HG02642 (cell line): ENCODE measurements around the gene PDS5B.

Experiments used
- ATAC-seq: cut with Tn5 transposase; IDR thresholded peaks from one replicate; pipeline ENCODE4 v1.9.1; 2021; ENCODE audit warnings: mild to moderate bottlenecking; ENCODE audit not compliant: unreplicated experiment, poor library complexity

The PDS5B gene

GRCh38 chr13:32752997-32753606 lies 166.8 kb downstream of the PDS5B start:
- no peak for ATAC-seq

GRCh38 chr13:32754179-32754578 lies 167.9 kb downstream of the PDS5B start:
- ATAC-seq = no peak

GRCh38 chr13:32759152-32759551 lies 172.9 kb downstream of the PDS5B start:
- ATAC-seq = no peak

- no peak for ATAC-seq
Observed at GRCh38 chr13:32761472-32761871, 175.2 kb downstream of the PDS5B start.

GRCh38 chr13:32779119-32779518 lies 192.9 kb downstream of the PDS5B start:
- ATAC-seq = no peak

GRCh38 chr13:32781906-32782305 lies 195.7 kb downstream of the PDS5B start:
- ATAC-seq = no peak

GRCh38 chr13:32783067-32783466 lies 196.8 kb downstream of the PDS5B start:
- ATAC-seq = no peak

- no peak for ATAC-seq
Observed at GRCh38 chr13:32790731-32791130, 204.5 kb downstream of the PDS5B start.

GRCh38 chr13:32791545-32792172 lies 205.4 kb downstream of the PDS5B start:
- peak; percentile 81 for ATAC-seq

GRCh38 chr13:32796754-32797153 lies 210.5 kb downstream of the PDS5B start:
- no peak for ATAC-seq

- no peak for ATAC-seq
Observed at GRCh38 chr13:32802159-32802558, 215.9 kb downstream of the PDS5B start.

GRCh38 chr13:32804673-32805230 lies 218.5 kb downstream of the PDS5B start:
- no peak for ATAC-seq

- peak; percentile 79 for ATAC-seq
Observed at GRCh38 chr13:32811297-32811800, 225.1 kb downstream of the PDS5B start.

GRCh38 chr13:32821149-32821688 lies 235.0 kb downstream of the PDS5B start:
- ATAC-seq = no peak

- ATAC-seq = no peak
Observed at GRCh38 chr13:32822771-32823170, 236.5 kb downstream of the PDS5B start.

- no peak for ATAC-seq
Observed at GRCh38 chr13:32823597-32823996, 237.3 kb downstream of the PDS5B start.

- no peak for ATAC-seq
Observed at GRCh38 chr13:32824061-32824460, 237.8 kb downstream of the PDS5B start.

- ATAC-seq = no peak
Observed at GRCh38 chr13:32824675-32825074, 238.4 kb downstream of the PDS5B start.

- ATAC-seq = no peak
Observed at GRCh38 chr13:32825481-32825880, 239.2 kb downstream of the PDS5B start.

GRCh38 chr13:32826372-32826771 lies 240.1 kb downstream of the PDS5B start:
- ATAC-seq = peak; percentile 39
